Right renal pelvis (tissue), 4 donors: ENCODE data around the gene PLCG2. TPM values are rescaled to one million over a fixed set of nuclear protein-coding genes. Genes with fewer than 3 reads are reported as not detected.
A peak's percentile ranks its signal among the peaks of the same experiment; 100 is the strongest.
"Not testable (repeated sequence)": the region's sequence is repeated elsewhere in the genome, so short reads cannot be mapped to it uniquely, and the experiment has no call there.

Experiments used
- DNase-seq, 4 donors: peaks; one replicate each; pipeline ENCODE4 v3.0.0-alpha.2; 2013; ENCODE audit warnings: low read depth in 4 of 4, low spot score in 3 of 4, missing footprints in 1 of 4
- polyA plus RNA-seq, 4 donors: library from polyadenylated mRNA; unstranded; fragments of 120-200 nt; gene quantifications; one replicate each; pipeline ENCODE4 v1.2.1, GENCODE V29; 2013; ENCODE audit not compliant: insufficient read length in 4 of 4

PLCG2 gene
- polyA plus RNA-seq, result 10 to 100 TPM; 33.3 to 48.8 (median 43.5) TPM

DNA sequence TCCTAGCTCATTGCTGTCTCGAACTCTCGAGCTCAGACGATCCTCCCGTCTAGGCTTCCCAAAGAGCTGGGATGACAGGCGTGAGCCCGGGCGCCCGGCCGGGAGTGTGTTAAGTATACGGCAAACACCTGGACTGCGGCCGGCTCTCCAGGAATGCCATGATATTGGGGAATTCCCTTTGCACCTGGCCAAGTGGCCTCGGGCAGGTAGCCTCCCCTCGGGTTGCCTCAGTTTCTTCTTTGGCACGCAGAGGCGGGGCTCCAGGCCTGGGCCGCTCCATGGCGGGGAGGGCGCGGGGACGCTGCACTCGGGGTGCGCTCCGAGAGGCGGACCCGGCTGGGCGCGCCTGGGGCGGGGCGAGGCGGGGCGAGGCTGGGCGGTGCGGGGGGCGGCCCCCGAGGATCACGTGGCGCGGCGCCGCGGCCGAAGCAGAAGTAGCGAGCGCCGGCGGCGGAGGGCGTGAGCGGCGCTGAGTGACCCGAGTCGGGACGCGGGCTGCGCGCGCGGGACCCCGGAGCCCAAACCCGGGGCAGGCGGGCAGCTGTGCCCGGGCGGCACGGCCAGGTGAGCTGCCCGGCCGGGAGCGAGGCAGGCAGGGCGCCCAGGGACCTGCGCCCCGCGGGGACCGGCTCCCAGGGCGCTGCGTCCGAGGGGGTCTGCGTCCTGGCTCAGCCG lies at the start of gene PLCG2:
TSS of gene PLCG2 (plus strand) at position 431 of the 675 bp plus-strand sequence. CDS start 6,699 bp downstream, outside the sequence.
- no peak for DNase-seq

DNA sequence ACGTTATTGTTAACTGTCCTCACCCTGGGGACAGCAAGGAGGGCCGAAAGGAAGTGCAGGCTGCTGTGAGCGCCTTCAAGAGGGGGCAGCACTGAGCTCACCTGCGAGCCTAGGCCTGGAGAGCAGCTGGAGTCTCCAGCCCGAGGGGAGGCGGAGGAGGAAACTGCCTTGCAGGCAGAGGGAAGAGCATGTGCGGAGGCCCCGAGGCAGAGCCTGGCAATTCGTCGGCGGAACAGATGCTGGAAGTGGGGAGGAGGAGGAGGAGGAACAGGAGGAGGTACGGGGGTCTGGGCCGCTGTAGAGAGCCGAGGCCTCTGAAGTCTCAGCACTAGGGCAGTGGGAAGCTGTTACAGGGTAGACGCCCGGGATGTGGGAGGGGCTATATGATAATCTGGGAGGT lies 49.6 kb upstream of the PLCG2 start:
- no peak for DNase-seq

DNA sequence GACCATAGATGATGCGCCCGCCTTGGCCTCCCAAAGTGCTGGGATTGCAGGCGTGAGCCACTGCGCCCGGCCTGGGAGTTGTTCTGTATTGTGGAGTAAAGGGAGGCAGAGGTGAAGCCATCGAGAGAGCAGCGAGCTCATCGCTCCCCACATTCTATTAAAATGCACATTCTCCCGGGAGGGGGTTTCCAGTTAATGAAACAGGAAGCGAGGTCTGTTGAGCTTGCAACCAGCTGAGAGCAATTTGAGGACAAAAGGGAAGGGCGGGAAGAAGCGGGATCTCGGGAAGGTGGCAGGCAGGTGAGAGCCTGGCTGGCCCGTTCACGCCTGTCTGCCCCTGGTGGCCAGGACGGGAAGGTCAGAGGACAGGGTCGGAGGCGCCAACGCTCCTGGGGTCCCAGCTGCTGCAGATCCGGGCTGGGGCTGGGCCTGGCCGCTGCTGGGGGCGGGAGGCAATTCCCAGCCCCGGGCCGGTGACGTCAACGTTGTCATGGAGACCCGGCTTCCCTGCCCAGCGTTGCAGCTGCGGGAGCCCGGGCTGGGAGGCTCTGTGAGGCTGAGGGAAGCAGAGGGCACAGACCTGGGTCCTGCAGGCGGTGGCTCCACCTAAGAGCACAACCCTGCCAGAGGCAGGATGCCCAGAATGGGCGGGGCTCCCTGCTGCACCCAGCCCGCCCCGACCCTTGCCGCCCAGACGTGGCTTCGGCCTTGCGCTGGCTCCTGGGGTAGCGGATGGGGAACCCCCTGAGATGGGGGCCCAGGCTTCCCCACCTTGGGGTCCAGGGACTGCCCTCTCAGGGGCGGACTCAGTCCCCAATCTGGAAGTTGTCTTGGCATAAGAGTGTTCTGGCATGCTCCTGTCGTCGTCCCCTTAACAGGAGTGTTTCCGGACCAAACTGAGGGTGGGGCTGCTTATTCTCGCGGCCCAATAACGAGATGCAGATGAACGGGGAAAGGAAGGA lies 48.7 kb upstream of the PLCG2 start:
- DNase-seq, result peak; percentile 69 to 80 (median 76)

DNA sequence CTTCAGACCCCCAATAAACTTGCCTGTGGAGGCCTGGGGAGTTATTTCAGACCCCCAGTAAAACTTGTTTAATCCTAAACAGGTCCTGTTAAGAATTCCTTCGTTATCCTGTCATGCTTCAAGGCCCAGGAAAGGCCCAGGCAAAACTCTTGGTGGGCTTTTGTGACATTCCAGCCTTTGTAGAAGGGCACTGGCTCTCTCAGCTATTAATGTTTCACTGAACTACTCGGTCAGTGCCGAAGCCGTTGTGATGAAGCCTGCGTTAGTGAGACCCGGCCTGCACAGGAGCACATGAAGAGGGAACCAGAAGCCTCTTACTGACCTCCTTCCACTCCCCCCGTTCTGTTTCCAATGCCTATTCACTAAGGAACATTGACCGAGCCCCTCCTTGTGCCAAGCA lies 47.4 kb upstream of the PLCG2 start:
- peak in 1 of 4 donors; percentile 34 for DNase-seq

DNA sequence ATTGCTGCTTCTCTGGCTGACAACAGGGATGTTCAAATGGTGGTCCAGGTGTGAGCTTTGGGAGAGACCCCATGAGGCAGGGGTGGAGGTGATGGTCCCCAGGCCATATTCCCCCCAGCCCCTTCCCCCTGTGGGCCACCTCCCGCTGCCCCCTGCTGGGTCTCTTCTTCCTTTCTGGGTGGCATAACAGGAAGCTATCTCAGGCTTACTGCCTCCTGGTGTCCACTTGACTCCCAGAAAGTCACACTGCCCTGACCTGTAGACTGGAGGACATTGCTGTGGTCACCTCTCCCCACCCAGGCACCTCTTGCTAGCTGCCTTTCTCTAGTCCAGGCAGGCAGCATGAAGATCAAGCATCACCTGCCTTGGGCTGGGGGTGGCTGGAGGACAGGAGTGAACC lies 46.4 kb upstream of the PLCG2 start:
- no peak for DNase-seq

DNA sequence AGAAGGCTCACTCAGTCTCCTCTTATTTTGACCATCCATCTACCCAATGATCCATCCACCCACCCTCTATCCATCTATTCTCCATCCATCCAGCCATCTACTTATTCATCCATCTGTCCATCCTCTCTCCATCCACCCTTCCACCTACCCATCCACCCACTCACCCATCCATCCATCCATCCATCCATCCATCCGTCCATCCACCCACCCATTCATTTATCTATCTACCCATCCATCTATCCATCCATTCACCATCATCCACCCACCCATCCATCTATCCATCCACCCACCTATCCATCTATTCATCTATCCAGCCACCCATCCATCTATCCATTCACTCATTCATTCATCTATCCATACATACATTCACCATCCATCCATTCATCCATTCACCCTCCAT lies 45.8 kb upstream of the PLCG2 start:
- DNase-seq, result no peak

DNA sequence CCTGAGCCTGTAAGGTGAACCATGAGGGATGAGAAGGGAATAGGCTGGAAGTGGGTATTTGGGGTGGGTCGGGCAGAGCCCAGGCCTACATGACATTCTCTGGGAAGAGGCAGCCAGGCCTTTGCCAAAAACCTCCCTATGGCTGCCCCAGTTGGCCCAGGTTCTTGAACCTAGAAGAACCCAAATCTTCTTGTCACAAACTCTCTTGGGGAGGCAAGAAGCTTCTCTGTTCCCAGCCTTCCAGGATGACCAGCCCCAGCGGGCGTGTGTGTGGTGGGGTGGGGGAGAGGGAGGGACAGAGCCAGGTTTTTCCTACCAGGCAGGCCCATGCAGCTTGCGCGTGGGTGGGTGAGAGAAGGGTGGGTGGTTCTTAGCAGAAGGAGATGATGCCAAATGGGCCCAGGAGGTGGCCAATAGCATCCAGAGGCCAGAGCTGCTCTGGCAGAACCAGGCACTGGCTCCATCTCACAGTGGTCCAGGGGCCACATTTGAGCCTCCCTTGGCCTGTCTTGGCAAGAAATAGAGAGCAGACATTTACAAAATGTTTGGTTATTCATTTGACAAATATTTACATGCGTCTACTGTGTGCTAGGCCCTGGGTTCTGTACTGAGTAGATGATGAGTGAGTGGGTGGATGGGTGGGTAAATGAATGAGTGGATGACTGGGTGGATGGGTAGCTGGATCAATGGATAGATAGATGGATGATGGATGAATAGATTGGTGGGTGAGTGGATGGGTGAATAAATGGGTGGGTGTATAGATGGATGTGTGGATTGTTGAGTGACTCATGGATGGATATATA lies 44.3 kb upstream of the PLCG2 start:
- DNase-seq, result no peak

DNA sequence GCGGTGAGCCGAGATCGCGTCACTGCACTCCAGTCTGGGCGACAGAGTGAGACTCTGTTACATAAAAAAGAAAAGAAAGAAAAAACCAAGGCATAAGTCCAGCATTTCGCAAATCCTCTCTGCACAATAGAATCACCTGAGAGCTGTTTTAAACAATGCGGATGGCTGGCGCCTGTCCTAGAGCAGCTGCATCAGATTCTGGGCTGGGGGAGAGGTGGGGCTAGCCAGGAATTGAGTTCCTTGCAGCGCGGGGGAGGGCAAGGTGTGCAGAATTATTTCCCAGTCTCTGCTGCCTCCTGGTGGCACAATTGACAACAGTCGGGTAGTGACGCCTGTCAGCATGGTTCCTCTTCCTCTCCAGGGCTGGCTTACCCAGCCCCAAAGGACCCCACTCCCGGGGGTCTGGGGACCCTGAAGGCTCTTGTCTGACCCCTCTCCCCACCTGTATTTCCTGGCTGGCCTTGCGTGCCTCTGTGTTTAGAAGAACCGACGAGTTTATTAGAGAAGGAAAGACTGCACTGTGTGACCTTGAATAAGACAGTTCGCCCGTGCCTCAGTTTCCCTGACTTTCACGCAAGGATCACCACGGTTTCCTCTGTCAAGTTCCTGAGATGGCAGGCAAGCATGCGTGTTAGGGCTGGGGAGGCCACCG lies 41.1 kb upstream of the PLCG2 start:
- peak; percentile 68 to 76 (median 74) for DNase-seq

DNA sequence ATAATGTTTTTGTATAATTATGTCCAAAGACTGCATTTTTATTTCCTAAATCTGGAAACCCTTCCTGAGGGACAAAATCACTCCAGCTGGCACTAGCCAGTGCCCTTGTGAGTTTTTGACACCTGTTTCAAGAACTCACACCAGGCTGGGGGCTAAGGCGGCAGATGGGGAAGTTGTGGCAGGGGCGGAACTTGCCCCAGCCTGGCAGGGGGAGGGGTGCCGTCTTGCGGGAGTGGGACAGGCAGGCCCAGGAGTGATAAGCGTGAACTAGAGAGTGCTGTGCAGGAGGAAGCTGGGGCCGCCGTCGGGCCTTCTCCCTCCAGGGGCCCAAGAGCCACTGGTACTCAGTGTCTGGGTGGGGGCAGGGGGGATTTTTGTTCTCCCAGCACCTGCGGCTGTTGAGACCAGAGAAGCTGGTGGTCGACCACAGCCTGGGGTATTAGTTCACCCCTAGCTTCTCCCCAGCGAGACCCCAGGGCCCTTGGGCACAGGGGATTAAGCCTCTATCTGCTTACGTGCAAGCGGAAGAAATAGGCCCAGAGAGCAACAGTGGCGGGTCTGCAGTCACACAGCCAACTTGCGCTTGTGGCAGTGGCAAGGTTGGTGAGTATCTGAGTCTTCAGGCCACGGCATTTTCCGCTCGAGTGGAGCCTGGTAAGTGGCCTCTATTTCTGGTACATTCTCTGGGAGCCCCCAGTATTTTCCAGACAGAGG lies 40.2 kb upstream of the PLCG2 start:
- DNase-seq, result no peak

DNA sequence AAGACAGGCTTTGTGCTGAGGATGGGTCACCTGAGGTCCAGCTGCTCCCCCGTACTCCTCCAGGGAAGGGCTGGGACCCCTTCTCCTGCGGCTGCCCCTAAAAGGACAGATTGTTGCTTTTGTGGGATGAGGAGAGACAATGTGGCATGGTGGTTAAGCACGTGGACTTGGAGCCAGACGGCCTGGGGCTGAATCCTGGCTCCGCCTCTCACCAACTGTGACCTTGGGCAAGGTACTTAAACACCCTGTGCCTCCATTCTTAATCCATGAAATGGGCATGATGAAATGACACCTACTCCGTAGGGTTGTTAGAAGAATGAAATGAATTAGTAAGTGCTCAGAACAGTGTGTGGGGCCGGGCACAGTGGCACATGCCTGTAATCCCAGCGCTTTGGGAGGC lies 39.6 kb upstream of the PLCG2 start:
- DNase-seq, result no peak

DNA sequence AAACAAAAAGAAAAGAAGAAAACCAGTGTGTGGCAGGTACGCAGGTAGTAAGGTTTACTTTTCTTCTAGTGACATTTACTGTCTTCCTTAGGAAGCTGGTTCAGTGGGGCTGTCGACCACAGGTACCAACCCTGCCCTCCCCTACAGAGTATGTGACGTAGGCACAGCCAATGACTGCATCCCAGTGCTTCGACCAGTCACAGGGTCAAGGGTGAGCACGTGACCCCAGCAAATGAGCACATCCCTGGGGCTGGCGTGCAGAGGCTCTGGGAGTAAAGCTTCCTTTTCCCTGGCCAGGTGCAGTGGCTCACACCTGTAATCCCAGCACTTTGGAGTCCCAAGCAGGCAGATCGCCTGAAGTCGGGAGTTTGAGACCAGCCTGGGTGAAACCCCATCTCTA lies 38.9 kb upstream of the PLCG2 start:
- no peak for DNase-seq

DNA sequence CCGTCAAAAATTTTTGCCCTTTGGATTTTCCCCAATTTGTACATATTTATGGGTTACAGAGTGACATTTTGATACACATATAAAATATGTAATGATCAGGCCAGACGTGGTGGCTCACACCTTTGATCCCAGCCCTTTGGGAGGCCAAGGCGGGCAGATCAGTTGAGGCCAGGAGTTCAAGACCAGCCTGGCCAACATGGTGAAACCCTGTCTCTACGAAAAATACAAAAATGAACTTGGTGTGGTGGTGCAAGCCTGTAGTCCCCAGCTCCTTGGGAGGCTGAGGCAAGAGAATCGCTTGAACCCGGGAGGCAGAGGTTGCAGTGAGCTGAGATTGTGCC lies 37.7 kb upstream of the PLCG2 start:
- not testable (repeated sequence) for DNase-seq

DNA sequence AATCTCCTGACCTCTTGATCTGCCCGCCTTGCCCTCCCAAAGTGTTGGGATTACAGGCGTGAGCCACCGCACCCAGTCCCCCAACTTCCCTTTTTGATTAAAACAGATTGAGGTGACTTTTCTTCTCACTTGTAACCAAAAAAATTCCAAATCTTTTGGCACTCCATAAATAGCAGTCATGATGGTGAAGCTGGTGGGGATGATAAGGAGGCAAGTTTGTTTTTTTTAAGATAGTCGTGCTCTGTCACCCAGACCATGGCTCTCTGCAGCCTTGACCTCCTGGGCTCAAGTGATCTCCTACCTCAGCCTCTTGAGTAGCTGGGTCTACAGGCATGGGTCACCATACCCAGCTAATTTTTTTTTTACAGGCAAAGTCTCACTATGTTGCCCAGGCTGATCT lies 34.7 kb upstream of the PLCG2 start:
- DNase-seq, result no peak

DNA sequence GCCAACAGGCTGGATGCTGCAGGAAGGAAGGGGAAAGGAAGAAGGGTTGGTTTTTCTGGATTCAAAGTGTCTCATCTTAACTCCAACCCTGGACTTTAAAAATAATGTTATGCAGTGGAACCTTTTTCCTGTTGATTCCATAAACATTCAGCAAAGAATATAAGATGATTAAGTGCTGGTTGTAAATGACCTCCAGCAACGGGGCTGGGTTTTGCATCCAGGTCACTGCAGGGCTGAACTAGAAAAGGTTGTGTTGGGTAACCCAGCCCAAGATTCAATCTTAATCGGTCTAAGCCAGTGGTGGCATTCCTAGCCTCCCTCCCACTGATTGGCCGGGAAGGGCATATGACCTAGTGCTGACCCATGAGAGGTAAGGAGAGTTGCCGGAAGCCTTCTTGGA lies 34.2 kb upstream of the PLCG2 start:
- DNase-seq, result no peak

DNA sequence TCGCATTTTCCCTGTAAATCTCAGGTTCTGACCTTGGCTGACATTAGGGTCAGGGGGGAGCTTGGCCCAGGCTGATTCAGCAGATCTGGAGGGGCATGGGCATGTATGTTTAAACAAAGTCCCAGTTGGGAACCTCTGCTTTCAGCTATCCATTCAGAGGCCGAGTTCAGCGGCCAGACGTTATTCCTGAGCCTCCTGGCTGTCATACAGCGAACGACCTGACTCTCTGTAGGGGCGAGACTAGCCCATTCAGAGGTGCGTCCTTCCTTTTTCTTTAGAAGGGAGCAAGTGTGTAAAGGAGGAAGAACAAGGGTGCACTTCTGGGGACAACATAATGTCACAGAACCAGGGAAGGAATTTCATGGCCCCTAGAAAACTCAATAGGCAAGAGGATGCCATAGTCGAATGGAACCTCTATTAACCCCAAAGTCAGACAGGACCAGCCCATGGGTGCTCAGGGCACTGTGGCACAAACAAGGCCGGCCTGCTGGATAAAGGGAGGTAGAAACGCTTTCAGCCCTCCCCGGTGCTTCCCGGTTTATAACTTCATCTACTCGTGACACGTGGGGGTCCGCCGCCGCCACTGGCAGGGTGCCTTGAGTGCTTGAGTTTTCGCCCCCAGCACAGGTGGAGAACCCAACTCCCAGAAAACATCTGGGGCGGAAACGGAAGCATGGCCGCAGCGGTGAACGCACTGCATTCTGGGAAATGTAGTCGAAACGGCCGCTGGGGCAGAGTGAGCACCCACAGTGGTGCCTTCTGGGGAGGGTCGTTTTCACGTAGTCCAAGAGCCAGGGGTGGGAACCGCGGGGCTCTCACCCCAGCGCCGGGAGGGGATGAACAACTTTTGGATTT lies 33.2 kb upstream of the PLCG2 start:
- peak in 2 of 4 donors; percentile 52 to 54 for DNase-seq

DNA sequence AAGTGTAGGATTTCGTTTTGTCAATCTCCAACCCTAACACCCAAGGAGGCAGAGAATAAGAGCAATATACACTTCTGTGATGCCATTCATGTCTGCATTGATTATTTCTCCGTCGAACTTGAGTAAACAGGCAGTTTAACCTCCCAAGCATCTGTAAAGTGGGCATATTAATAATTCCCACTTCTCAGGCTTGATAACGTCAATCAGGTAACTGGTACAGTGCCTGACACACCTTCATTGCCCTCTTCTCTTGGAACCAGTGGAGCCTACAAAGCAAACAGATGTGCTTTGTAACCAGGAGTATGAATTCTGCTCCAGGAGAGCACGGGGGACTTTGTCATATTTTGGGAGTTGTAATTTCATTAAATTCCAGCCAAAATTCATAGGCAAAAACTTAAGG lies 32.5 kb upstream of the PLCG2 start:
- no peak for DNase-seq

DNA sequence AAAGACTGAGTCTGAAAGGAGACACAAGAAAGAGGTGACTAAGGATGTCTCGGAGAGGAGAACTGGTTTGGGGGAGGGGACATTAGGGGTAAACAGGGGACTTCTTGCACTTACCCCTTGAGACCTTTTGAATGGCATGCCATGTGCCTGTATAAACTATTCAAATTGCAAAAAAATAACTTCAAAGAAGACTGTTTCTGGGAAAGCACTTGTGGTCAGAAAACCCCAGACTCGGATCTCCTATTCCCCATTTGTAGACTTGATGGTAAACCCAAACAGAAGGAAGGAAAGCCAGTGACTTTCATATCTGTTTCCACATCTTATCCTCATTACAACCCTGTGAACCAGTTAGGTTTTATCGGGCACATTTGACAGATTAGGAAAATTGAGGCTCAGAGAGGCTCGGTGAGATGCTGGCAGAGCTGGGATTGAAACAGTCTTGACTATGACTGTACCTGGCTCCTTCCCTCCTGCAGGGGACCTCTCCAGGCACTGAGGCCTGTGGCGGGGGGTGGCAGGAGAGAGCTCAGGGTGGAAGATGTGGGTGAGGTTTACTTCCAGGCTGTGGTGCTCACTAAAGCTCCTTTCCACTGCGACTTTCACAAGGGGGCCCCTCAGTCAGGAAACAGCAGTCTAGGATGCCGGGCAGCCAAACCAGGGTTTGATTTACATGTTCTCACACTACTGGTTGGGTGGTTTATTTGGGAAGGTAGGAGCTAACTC lies 30.5 kb upstream of the PLCG2 start:
- no peak for DNase-seq

DNA sequence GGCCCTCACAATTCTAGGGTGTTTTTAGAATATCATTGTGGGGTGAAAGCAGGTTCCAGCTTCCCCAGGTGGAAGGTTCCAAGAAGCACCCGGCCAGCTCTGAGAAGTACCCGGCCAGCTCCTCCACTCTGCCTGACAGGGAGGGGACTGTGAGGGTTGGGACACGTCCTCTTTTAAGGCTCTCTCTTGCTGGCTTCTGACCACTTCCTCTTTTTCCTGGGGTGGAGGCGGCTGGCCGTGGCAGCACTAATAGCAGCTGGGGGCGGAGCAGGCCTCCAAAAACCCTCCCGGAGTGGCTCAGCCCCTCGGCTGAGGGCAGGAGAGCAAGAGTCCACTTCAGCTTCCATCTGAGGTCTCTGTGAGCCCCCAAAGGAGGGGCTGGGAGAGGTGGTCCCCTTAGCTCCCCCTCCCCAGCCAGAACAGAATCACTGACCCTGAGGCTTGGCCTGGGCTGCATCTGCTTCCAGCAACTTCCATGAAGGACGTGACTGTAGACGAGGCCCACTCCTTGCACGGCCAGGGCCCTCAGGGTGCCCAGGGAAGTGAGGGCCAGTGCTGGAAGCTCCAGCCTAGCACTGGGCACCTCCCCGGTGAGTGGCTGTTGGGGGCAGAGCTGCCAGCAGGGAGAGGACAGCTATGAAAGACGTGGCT lies 26.7 kb upstream of the PLCG2 start:
- no peak for DNase-seq
